AG04450 (cell line): ENCODE results near the gene PLA2G4F. TPM values are rescaled to one million over a fixed set of nuclear protein-coding genes. Genes with fewer than 3 reads are reported as not detected.

Experiments
- CTCF ChIA-PET: fragments of 300-600, 350-600 bp; formaldehyde crosslinking; extraction: SDS; loops from one replicate; lab custom pipeline; 2022; ENCODE audit warnings: antibody characterized with exemption, inconsistent platforms; lab: Charles Lee
- POLR2A ChIA-PET: fragments of 350-600 bp; formaldehyde crosslinking; extraction: SDS; loops from one replicate; lab custom pipeline; 2021; ENCODE audit warnings: antibody characterized with exemption, inconsistent platforms; lab: Yijun Ruan, JAX
- DNase-seq: peaks from one replicate; pipeline ENCODE4 v3.0.0-alpha.2; 2011; ENCODE audit warnings: low read depth, low spot score
- H3K27ac ChIP-seq: one replicate; pipeline ENCODE4 v1.5.1; 2012; ENCODE audit warnings: low read depth, low read length, control low read depth
- H3K27me3 ChIP-seq: one replicate; pipeline ENCODE4 v1.6.0; 2012; ENCODE audit warnings: low read length; ENCODE audit not compliant: control insufficient read depth, insufficient read depth
- H3K4me3 ChIP-seq: 2 replicates; pipeline ENCODE4 v1.5.1; 2011; ENCODE audit warnings: mild to moderate bottlenecking, low read depth, low read length, control low read depth
- H3K9me3 ChIP-seq: 2 replicates; pipeline ENCODE4 v1.5.1; 2012; ENCODE audit warnings: low read length; ENCODE audit not compliant: control insufficient read depth, insufficient read depth
- CTCF ChIP-seq: IDR thresholded peaks from 2 replicates; pipeline ENCODE4 v1.5.1; 2011; ENCODE audit warnings: low read depth, low read length, control low read depth, inconsistent platforms
- polyA plus RNA-seq: library from polyadenylated mRNA; depleted of rRNA; stranded (reverse); fragments of >200 nt; gene quantifications from 2 replicates; pipeline ENCODE4 v1.2.3, GENCODE V29; 2011

PLA2G4F gene
- polyA plus RNA-seq, 1 experiment: not detected

- POLR2A ChIA-PET: no interaction called here
- no peak for TF ChIP-seq CTCF
- H3K9me3 ChIP-seq: no peaks in the 10 kb centered on the region
- no peak overlapping the region for H3K27ac ChIP-seq
- peaks cover 36% of the 10 kb centered on the region for H3K27me3 ChIP-seq
- no peak overlapping the region for H3K4me3 ChIP-seq
- no peak for DNase-seq
- CTCF ChIA-PET: interaction anchor here (1.1 to 3.3 kb wide), 8 partner anchors 11 to 246 kb away, joined by 3 to 36 read pairs (median 4); partner anchors contain the start of gene PLA2G4F
Measured at GRCh38 chr15:42138968-42139386, 17.5 kb downstream of the PLA2G4F start.

DNA sequence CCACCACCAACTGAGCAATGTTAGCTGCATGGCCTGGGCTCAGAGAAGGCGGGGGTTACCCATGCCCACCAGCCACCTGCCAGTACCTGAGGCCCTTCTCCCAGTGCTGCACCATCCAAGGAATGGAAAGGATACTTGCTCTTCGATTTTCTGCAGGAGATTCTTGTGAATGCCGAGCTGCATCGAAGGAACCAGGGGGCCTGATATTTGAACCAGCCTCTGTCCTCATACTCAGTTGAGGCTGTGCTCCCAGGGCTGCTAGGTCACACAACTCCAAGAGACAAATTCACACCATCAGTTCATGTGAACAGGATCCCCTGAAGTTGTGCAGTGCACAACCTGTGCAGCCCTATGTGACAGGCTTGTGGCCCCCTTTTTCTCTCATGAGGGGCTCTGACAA is 18.0 kb downstream of the PLA2G4F start:
- CTCF ChIA-PET: interaction anchor here (1.1 to 3.3 kb wide), 11 partner anchors 11 to 247 kb away, joined by 3 to 36 read pairs (median 4); partner anchors contain the start of gene PLA2G4F
- DNase-seq: no peak
- Histone ChIP-seq H3K4me3 (no peak overlapping the region), H3K9me3 (no peaks in the 10 kb centered on the region), H3K27me3 (peaks cover 34% of the 10 kb centered on the region), H3K27ac (no peak overlapping the region)
- no peak for TF ChIP-seq CTCF
- POLR2A ChIA-PET: no interaction called here

DNA sequence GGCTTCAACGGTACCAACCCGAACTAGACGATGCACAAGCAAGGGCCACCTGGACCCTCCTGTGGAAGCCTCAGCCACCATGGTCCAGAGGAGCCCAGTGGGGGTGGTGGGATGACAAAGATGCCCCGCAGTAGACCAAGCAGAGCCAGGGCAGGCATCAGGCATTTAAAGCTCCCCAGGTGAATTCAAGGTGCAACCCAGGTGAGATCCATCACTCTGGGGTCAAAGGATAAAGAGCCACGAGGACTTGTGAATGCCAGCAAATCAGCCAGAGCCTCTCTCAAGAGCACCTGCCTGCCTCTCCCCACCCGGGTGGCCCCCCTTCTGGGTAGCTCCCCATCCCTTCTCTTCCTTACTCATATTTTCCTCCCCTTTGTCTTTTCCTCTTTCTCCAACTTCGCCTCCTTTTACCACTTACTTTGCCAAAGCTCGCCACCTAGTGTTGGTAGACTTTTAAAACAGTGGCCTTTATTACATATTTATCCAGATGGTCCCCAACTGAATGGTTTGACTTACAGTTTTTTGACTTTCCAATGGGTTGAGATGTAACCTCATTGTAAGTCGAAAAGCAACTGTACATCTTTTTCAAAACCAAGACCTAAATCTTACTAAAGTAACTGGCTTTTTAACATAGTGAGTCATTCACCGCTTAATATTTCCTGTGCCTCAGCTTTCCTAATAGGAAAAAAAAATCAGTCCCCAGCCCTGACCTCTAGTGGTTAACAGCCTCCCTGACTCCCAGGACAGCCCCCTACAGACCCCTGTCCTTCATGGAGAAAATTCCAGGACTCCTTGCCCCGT is 18.8 kb downstream of the PLA2G4F start:
- Histone ChIP-seq H3K27me3 (peaks cover 32% of the 10 kb centered on the region), H3K9me3 (no peaks in the 10 kb centered on the region), H3K27ac (no peak overlapping the region), H3K4me3 (no peak overlapping the region)
- POLR2A ChIA-PET: no interaction called here
- no peak for DNase-seq
- CTCF ChIA-PET: interaction anchor here (0.6 to 3.3 kb wide), 17 partner anchors 9 to 475 kb away, joined by 3 to 36 read pairs (median 4); no protein-coding TSS in a partner anchor
- TF ChIP-seq CTCF: peak; percentile 69

DNA sequence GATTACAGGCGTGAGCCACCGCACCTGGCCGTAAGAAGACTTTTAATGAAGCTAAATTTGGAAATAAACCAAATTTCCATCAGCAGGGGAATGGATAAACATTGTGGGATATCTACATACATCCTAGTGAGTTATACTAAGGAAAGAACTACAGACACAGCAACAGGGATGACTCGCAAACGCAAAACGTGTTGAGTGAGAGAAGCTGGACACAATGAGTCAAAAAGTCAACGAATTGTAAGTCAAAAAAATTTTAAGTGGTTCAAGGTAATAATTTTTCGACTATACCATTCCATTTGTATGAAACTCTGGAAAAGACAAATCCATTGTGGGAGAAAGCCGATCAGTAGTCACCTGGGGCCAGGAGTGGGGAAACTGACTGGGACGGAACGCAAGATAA is 19.9 kb downstream of the PLA2G4F start:
- H3K27ac ChIP-seq: no peak overlapping the region
- CTCF ChIA-PET: interaction anchor here (1.2 kb wide), 1 partner anchor 70 kb away, joined by 4 read pairs; no protein-coding TSS in a partner anchor
- no peaks in the 10 kb centered on the region for H3K9me3 ChIP-seq
- POLR2A ChIA-PET: no interaction called here
- no peak for DNase-seq
- TF ChIP-seq CTCF: no peak
- peaks cover 30% of the 10 kb centered on the region for H3K27me3 ChIP-seq
- no peak overlapping the region for H3K4me3 ChIP-seq

GRCh38 chr15:42135351-42135750 is 21.1 kb downstream of the PLA2G4F start:
- no peak for DNase-seq
- no peak overlapping the region for H3K27ac ChIP-seq
- peaks cover 38% of the 10 kb centered on the region for H3K27me3 ChIP-seq
- no peak for TF ChIP-seq CTCF
- H3K4me3 ChIP-seq: no peak overlapping the region
- ChIA-PET POLR2A (interaction anchor here (0.7 kb wide), 1 partner anchor 14 kb away, joined by 4 read pairs; no protein-coding TSS in a partner anchor), CTCF (interaction anchor here (1.3 kb wide), 1 partner anchor 145 kb away, joined by 7 read pairs; no protein-coding TSS in a partner anchor)
- H3K9me3 ChIP-seq: no peaks in the 10 kb centered on the region
